Ascending aorta (tissue), 2 donors: ENCODE results near the gene SETDB1. TPM values are rescaled to one million over a fixed set of nuclear protein-coding genes. Genes with fewer than 3 reads are reported as not detected.
"Not testable (repeated sequence)": the region's sequence is repeated elsewhere in the genome, so short reads cannot be mapped to it uniquely, and the experiment has no call there.

Experiments used
- DNase-seq, 2 donors: peaks; one replicate each; pipeline ENCODE4 v3.0.0-alpha.2; 2019; ENCODE audit warnings: low spot score in 2 of 2
- H3K27ac ChIP-seq, 2 donors: fragments of 200-600 bp; sonication (generic); one replicate each; pipeline ENCODE4 v1.5.1; 2016 to 2017; ENCODE audit warnings: mild to moderate bottlenecking in 1 of 2
- H3K27me3 ChIP-seq: fragments of 200-600 bp; sonication (generic); one replicate; pipeline ENCODE4 v1.5.1; 2017
- H3K36me3 ChIP-seq, 2 donors: fragments of 200-600 bp; sonication (generic); one replicate each; pipeline ENCODE4 v1.5.1; 2016
- H3K4me1 ChIP-seq, 2 donors: fragments of 200-600 bp; sonication (generic); one replicate each; pipeline ENCODE4 v1.5.1; 2016 to 2017; ENCODE audit warnings: mild to moderate bottlenecking in 1 of 2
- H3K4me3 ChIP-seq, 2 donors: fragments of 200-600 bp; sonication (generic); one replicate each; pipeline ENCODE4 v1.5.1; 2016 to 2017; ENCODE audit warnings: mild to moderate bottlenecking in 1 of 2
- H3K9me3 ChIP-seq, 2 donors: fragments of 200-600 bp; sonication (generic); one replicate each; pipeline ENCODE4 v1.5.1; 2016
- intact Hi-C: fragments of 100-400 bp; cut with DNase I; formaldehyde crosslinking; loops from one replicate; pipeline ENCODE4 v1.15.1; 2023
- total RNA-seq: library from RNA; depleted of rRNA; stranded (reverse); fragments of >200 nt; gene quantifications from one replicate; pipeline ENCODE4 v1.1.0, GENCODE V29; 2016
- TF ChIP-seq, protein P1 (sequence below), 3 experiments: fragments of 200-600 bp in 2 of 3; fragments of 450-650 bp in 1 of 3; sonication (generic) in 2 of 3; IDR thresholded peaks; one replicate each; pipeline ENCODE4 v1.5.1; 2016 to 2019; ENCODE audit warnings: antibody characterized with exemption in 3 of 3, mild to moderate bottlenecking in 1 of 3, moderate library complexity in 1 of 3

The SETDB1 gene
- 21.3 TPM for total RNA-seq

DNA sequence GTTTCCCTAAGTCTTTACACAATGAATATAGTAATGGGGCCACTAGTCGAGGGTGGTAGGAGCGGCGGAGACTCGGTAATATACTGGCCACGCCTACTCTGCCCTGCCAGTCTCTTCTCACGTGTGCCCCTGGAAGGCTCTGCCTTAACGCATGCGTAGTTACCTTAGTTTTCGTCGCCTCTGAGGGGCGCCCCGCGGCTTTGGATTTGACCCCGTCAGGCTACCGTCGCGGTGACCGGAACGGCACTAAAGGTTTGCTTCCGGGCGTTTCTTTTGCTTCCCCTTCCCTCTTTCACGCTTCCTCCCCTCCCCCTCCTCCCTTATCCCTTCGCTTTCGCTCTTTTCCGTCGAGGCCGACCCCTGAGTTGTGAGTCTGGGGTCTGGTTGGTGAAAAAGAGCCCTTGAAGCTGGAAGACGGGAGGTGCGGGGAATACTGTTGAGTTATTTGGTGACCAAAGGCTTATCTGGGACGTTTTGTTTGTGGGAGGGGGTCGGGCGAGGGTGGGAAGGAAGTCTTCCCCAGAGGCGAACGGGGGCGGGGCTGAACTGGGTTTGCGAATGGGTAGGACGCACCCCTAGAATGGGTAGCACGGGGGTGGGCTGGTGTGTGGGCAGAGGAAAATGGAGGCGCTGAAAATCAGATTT is at the start of gene SETDB1:
Gene SETDB1, plus strand, starts transcription at position 267 of the 645 bp plus-strand sequence. CDS start 1,352 bp downstream, outside the sequence.
- no peaks in the 10 kb centered on the region for H3K27me3 ChIP-seq
- peak within 1 kb of the TSS; percentile 71 to 84 for H3K27ac ChIP-seq
- H3K4me3 ChIP-seq, result peak within 1 kb of the TSS; percentile 73 to 80
- peaks cover 0 to 1% of the 10 kb centered on the region in 2 donors for H3K9me3 ChIP-seq
- H3K4me1 ChIP-seq, result peaks cover 0 to 4% of the 10 kb centered on the region in 2 donors
- H3K36me3 ChIP-seq, result peaks cover 20 to 34% of the 10 kb centered on the region in 2 donors
- TF ChIP-seq, protein P1, sequence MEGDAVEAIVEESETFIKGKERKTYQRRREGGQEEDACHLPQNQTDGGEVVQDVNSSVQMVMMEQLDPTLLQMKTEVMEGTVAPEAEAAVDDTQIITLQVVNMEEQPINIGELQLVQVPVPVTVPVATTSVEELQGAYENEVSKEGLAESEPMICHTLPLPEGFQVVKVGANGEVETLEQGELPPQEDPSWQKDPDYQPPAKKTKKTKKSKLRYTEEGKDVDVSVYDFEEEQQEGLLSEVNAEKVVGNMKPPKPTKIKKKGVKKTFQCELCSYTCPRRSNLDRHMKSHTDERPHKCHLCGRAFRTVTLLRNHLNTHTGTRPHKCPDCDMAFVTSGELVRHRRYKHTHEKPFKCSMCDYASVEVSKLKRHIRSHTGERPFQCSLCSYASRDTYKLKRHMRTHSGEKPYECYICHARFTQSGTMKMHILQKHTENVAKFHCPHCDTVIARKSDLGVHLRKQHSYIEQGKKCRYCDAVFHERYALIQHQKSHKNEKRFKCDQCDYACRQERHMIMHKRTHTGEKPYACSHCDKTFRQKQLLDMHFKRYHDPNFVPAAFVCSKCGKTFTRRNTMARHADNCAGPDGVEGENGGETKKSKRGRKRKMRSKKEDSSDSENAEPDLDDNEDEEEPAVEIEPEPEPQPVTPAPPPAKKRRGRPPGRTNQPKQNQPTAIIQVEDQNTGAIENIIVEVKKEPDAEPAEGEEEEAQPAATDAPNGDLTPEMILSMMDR (IDR thresholded peaks at IDR 0.05), result no peak
- peak; percentile 81 to 98 for DNase-seq
- intact Hi-C loops, result loop anchor here (2.0 to 5.0 kb wide), 3 partner anchors 46 to 229 kb away; partner anchors contain the start of genes ARNT, CERS2 and GOLPH3L

DNA sequence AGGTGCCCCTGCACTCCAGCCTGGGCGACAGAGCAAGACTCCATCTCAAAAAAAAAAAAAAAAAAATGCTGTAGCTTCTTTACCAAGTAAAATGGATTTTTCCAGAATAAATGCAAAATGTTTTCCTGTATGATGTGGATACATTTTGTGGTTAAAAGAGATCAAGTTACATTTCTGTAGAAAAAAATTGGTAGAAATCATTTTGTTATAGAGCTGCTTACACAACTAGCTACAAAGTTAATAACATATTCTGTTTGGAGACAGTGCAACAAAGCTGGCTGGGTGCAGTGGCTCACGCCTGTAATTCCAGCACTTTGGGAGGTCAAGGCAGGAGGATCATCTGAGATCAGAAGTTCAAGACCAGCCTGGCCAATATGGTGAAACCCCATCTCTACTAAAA is 47.2 kb upstream of the SETDB1 start:
- H3K27me3 ChIP-seq, H3K4me3 ChIP-seq, DNase-seq, H3K9me3 ChIP-seq, H3K36me3 ChIP-seq, H3K27ac ChIP-seq, H3K4me1 ChIP-seq: not testable (repeated sequence)
- intact Hi-C loops, result loop anchor here (5.0 to 10.0 kb wide), 5 partner anchors 178 to 514 kb away; partner anchors contain the start of genes CDC42SE1, ENSA, GOLPH3L and RPRD2

DNA sequence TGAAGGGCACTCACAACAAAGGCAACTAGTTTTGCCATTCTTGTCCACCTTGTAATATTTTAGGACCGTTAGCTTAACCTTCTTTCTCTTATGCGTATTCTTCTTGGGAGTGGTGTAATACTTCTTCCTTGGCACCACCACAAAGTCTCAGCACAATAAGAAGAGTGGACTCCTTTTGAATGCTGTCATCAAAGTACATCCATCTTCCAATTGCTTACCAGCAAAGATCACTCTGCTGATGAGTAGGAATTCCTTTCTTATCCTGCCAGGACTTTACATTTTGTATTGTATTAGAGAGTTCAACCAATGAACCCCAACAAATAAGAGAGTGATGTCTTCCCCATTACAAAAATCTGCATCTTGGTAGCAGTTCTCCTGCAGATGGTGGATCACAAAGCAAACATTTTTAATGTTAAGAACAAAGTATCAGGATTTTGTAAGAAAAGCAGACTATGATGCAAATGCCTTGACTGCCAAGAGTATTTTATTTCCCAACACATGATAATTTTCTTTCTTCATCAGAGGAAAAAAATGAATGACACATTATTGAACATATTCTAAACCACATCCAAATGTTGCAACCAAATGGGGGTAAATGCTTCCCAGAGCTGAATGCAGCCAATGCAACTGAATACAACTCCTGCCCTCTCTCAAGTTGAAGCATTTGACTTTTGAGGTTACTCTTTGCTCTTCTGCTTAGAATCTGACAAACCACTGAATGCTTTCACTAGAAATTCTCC is 44.7 kb upstream of the SETDB1 start:
- TF ChIP-seq, protein P1 (IDR thresholded peaks at IDR 0.05), result no peak
- no peak for DNase-seq
- Histone ChIP-seq H3K27me3 (no peaks in the 10 kb centered on the region), H3K27ac (peak overlapping the region in 1 of 2 donors; percentile 53), H3K4me1 (no peaks in the 10 kb centered on the region), H3K4me3 (no peak overlapping the region), H3K36me3 (no peaks in the 10 kb centered on the region), H3K9me3 (no peaks in the 10 kb centered on the region)
- intact Hi-C loops, result no loop called here

DNA sequence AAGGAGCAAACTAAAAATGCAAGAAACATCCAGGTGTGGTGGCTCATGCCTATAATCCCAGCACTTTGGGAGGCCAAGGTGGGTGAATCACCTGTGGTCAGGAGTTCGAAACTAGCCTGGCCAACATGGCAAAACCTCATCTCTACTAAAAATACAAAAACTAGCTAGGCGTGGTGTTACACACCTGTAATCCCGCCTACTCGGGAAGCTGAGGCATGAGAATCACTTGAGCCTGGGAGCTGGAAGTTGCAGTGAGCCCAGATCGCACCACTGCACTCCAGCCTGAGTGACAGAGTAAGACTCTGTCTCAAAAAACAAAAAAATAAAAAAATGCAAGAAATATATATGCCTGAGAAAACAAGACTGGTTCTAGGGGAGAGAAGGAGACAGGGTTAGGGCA is 43.0 kb upstream of the SETDB1 start:
- H3K27me3 ChIP-seq, DNase-seq, intact Hi-C loops, H3K4me1 ChIP-seq, H3K36me3 ChIP-seq, H3K4me3 ChIP-seq, H3K27ac ChIP-seq, H3K9me3 ChIP-seq: not testable (repeated sequence)

DNA sequence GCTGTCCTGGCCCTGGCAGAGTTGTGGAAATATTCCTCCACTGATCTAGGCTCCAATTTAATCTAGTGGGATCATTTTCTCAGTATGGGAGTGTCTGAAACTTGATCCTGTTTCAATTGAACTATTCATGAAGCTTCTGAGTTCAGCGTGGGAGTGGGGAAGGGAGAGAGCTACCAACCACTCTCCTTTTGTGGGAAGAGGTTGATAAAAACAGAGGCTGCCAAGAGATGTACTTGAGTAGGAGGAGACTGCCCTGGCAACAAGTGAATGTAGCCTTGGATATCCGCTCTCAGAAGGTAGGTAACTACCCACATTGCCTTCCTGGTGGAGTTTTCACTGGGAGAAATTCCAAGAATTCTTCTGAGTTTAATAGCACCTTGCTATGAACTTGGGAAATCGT is 39.1 kb upstream of the SETDB1 start, which contains the start of gene CTXND2:
Gene CTXND2, plus strand, starts transcription at position 119 of the 400 bp plus-strand sequence. CDS start 25,179 bp downstream, outside the sequence.
- intact Hi-C loops, result no loop called here
- TF ChIP-seq, protein P1 (IDR thresholded peaks at IDR 0.05), result no peak
- no peaks in the 10 kb centered on the region for H3K4me1 ChIP-seq

DNA sequence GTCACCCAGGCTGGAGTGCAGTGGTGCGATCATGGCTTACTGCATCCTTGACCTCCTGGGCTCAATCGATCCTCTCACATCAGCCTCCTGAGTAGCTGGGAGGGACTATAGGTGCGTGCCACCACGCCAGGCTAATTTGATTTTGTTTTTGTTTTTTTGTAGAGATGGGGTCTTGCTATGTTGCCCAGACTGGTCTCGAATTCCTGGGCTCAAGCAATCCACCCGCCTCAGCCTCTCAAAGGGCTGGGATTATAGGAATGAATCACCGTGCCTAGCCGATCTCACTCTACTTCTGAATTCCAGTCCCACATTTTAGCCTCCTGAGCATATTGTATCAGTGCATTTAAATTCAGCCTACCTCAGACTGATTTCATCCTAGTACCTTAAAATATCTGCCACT is 37.4 kb upstream of the SETDB1 start:
- no peak overlapping the region for H3K27ac ChIP-seq
- TF ChIP-seq, protein P1 (IDR thresholded peaks at IDR 0.05), result no peak

More for the DNA sequence above, 39.1 kb upstream of the SETDB1 start, which contains the start of gene CTXND2:
- Histone ChIP-seq H3K36me3 (no peaks in the 10 kb centered on the region), H3K4me3 (no peak within 1 kb of the TSS), H3K27ac (no peak within 1 kb of the TSS), H3K9me3 (no peaks in the 10 kb centered on the region), H3K27me3 (no peaks in the 10 kb centered on the region)
- no peak for DNase-seq

More for the DNA sequence above, 37.4 kb upstream of the SETDB1 start:
- H3K27me3 ChIP-seq, result no peaks in the 10 kb centered on the region
- intact Hi-C loops, result no loop called here
- H3K4me1 ChIP-seq, result no peaks in the 10 kb centered on the region
- H3K9me3 ChIP-seq, result no peaks in the 10 kb centered on the region
- DNase-seq, result no peak
- H3K4me3 ChIP-seq, result no peak overlapping the region
- no peaks in the 10 kb centered on the region for H3K36me3 ChIP-seq
